RCC 7860 (cell line): ENCODE results near the gene KCNIP3.

Source experiments
- DNase-seq: peaks from one replicate; pipeline ENCODE4 v3.0.0-alpha.2; 2015; ENCODE audit warnings: low spot score
- FAIRE-seq: peaks from 2 replicates; lab custom pipeline; 2012; peaks lifted over from hg19 to GRCh38; lab: Jason Lieb, UNC

Gene KCNIP3

DNA sequence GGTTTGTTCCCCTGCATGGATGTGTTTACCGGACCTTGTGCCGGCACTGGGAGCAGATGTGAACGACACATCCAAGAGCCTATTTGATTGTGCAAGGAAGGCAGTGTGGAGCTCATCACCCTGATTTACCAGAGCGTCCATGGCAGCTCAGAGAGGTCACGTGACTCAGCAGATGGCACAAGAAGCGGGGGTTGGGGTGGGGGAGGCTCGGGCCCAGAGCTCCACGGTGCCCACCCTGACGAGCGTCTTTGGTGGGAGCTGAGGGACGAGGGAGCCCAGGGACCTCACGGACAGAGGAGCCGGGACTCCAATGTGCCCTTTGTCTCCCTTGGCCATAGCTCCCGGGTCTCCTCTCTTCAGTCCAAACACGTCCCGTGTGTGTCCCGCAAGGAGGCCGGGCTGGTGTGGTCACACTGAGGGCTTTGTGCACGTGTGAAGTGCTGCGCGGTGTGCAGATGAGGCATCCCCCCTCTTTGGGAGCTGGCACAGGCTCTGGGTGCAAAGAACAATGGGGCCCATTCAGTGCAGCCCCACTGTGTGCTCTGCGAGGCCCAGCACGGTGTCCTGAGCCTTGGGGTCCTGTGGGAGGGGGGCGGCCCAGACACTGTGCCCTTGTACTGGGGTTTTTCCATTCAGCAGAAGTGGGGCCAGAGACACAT is 15.5 kb downstream of the KCNIP3 start:
- no peak for DNase-seq
- no peak for FAIRE-seq

DNA sequence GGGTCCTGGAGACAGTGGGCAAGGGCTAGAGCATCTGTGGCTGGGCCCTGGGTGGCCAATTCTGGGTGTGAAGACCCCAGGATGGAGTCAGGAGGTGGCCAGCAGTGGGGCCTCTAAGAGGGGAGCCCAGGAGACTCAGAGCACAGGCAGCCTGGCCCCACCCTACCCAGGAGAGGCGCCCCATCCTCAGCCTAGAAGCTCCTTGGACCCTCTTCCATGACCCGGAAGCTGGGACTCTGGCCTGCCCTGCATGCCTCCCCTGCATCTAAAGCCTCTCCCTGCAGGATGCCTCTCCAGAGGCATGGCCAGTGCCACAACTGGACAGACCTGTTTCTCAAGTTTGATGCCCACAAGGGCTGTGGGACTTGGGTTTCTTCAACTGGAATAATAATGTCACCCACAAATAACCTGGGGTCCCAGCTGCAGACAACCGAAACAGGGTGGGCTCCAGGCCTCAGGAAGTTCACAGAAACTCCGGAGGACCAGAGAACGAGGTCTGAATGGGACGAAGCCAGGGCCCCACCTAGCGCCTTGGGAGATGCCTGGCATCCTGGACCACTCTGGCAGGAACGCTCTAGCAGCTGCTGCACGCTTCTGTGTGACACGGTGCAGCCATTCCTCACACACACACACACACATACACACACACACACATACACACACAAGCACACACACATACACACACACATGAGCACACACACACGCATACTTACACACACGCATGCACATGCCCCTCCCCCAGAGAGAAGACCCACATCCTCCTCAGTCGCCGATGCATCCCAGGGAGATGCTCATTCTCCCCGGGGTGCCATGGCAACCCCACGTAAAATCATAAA is 16.4 kb downstream of the KCNIP3 start:
- no peak for FAIRE-seq
- DNase-seq: no peak

DNA sequence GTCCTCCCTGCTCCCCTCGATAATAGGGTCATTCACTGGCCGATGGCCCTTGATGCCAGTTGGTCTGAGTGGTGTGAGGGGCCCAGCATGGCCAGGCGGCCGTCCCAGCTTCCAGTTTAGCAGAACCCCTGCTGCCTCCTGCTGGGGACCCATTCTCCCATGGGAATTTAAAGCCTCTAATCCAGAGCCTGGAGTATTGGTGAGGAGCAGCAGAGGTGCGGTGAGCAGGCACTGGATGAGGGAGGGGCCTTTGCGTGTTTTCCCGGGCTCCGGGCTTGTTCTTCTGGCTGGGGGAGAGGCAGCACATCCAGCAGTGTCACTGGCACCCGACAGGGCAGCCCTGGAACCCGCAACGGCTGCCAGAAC is 17.4 kb downstream of the KCNIP3 start:
- FAIRE-seq (no peak), DNase-seq (no peak)

DNA sequence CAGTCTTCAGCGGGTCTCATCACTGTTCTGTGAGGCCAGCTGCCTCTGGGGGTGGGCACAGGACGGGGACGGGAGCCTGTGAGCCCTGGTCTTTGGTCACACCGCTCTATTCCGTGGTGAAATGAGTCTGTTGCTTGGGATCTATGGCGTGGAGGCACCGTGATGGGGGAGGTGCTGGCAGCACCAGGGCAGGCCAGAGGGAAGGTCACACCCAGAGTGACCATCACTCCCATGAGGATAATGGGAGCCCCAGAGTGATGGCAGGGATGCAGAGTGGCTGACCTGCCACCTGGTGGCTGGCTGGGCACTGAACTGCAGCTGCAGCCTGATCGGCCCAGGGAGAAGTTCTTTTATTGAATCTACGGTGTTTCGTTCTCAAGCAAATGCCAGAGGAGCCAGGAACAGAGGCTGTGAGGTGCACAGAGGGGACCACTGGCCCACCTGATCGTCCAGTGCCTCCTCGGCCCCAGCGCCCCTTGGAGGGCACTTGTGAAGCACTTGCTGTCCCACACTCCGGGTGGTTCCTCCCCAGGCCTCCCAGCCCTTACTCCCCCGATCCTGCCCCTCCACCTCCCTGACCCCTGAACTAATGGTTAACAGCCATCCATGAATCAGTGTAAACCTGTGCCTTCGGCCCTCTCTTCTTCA is 17.9 kb downstream of the KCNIP3 start:
- peak; percentile 4 for FAIRE-seq
- peak; percentile 49 for DNase-seq

DNA sequence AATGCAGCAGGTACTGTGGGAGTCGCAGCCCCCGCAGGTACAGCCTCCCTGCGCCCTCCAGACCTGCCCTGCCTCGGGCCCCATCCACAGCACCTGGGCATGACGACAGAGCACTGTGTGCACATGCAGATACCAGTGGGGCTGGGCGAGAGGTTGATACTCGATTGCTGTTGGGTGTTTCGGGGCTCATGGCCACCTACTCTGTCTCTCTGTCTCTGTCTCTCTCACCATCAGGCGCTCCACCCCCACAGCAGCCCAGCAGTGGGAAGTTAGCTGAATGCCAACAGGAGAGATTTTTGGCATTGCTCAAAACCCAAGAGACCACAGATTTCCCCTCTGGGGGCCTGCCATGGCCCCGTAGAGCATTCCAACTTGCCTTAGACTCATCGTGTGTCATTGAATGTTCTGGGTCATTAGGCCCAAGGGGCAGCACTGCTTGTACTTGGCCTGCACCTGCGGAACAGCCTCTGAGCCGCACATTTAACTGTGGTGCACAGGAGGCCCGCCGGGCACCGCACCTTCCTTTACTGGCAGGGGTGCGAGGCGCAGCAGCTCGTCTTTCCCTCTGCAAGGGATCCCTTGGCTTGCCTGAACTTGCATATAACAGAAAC is 18.8 kb downstream of the KCNIP3 start:
- DNase-seq (peak; percentile 92), FAIRE-seq (peak; percentile 93)

DNA sequence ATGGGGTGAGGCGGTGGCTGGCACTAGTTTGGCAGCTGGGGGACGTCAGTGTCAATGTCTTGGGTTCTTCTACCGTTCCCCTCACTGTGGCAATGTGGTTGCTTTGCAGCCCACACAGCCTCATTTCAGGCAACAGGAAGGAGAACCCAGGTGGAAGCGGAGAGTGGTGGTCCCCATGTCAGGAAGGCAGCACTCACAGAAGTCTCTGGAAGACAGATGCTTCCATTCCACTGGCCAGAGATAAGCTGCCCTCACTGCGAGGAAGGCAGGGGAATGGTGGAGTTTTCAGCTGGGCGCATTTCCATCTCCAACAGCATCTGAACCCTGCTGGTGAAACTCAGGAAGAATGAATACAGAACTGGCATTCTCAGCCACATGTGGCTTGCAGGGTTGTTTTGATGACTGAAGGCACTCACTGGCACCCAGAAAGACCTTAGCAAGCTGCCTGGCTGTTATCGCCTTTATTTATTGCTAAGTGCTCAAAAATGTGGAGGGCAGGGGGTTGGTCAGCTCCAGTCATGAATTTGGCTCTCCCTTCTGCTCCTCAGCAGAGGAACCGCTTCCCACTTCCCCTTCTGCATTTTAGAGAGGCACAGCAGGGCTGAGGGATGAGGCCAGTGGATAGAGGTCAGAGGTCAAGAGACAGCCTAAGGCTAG is 19.4 kb downstream of the KCNIP3 start:
- no peak for FAIRE-seq

DNA sequence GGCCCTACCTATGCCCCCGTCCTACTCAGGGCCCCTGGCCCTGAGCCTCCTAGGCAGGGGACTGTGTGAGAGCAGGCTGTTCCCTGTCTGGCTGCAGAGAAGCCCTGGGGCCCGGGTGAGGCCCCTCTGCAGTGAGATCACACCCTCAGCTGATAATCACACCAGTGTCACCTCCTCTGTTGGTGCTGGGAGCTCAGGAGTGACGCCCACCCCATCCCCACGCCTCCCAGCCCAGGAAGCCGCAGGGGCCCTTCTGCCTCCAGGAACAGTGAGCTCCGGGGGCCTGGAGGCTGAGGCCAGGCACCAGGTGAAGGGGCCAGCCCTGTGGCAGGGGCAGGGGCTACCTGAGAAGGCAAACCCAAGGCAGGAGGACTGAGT is 20.0 kb downstream of the KCNIP3 start:
- FAIRE-seq (no peak), DNase-seq (no peak)

More for the DNA sequence above, 19.4 kb downstream of the KCNIP3 start:
- DNase-seq: peak; percentile 51

DNA sequence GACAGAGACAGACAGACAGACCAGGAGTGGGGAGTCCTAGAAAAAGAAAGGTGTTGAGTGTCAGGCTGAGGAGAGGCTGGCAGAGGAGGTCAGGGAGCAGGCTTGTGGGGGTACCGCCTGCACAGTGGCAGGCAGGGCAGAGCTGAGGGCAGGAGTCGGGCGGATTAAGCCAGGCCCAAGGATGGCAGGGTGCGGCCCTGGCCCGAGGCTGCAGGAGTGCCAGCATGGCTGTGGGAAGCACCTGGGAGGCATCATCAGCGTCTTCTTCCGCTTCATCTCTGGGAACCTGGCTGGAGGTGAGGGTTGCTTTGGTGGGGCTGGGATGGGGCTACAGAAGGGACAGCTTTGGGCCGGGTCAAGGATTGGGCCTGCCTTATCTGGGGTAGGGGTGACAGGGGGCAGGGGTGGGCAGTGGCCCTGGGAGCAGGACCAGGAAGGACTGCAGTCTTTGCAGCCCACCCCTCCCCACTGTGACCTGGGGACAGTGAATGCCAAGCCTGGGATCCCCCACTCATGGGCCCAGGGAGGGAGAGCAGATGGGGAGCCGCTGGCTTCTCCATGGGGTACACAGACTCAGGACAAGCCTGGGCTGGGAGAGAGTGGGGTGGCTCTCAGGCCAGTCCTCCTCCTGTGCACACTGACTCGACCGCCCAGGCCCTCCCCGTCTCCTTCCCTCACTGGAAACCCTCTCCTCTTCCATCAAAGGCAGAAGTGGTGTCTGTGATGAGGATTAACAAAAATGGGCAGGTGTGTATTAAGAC is 20.7 kb downstream of the KCNIP3 start:
- DNase-seq (no peak), FAIRE-seq (no peak)

DNA sequence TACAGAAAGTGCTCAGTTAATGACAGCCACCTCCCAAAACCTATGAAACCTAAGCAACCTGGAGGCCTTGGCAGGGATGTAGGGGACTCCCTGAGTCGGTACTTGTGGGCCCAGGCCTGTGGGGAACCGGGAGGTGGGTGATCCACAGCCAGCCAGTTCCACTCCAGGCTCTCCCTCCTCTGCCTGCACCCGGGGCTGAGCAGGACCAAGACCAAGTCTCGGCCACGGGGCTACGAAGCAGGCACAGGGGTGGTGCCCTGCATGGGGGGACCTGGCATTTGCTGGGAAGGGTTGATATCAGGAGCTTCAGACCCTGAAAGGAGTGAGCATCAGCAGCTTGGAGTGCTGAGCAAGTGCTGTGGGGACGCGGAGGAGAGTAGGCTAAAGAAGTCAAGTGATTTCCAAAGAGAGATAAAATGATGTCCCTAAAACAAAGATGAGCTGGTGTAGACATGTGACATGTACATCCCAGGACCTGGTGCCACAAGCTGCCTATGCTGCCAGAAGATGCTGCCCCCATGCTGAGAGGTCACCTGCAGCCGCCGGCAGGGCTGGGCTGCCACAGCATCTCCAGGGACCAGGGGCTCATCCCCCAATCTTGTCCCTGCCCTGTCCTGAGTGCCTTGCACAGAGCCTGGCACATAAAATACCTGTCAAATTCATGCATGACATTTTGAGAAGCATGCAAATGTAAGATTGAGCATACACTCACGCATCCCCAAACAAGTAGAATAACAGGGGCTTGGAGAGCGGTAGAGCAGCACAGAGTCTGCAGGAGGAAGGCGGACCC is 21.5 kb downstream of the KCNIP3 start:
- no peak for DNase-seq
- no peak for FAIRE-seq

DNA sequence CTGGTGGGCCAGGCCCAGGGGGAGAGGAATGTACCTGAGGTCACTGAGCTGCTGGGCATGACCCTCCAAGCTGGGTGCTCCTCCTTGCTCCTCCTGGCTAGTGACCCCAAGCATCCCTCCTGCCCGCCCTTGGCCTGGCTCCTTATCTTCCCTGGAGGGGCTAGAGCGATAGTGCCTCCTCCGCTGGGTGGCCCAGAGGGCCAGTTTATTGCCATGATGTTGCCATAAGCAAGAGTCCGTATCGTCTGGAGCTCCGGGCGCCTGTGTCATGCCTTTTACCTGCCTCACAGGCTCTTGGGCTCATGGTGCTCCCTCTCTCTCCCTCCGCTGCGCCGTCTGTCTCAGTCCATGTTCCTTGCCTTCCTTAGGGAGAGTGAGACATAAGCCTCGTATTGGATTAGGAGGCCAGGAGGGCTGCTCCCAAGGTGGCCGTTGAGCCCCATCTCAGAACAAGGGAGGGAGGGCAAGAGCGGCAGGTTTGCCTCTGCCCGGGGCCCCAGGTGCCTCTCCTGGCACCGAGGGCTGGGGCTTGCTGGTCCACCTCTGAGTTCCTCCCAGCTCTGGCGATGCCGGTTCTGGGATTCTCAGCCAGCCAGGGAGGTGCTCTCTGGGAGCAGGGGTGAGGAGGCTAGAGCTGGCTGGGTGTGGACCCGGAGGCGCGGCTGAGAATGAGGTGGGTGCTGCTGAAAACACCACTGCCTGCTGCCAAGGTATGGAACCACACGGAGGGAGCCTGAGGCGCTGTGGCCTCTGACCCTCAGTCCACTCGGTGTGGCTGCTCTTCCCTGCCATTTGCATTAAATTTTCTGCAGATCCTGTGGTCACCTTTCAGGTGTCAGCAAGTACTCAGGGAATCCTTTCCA is 22.6 kb downstream of the KCNIP3 start:
- FAIRE-seq (no peak), DNase-seq (no peak)

DNA sequence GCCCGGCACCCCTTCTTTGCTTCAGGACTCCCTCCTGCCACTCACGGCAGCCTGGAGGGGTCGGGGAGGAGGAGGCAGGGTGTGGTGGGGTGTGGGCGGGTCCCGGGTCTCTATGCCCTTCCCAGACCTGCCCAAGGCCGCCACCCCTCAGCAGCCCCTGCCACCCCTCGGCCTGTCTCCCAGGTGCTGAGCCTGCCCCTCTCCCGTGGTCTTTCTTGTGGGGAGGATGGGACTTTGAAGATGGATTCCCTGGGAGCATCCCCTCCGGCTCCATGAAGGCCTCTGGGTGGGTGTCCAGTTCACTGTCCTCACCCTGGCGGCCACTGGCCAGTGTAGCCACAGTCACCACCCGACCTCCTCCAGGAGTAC is 23.2 kb downstream of the KCNIP3 start:
- no peak for DNase-seq
- FAIRE-seq: no peak

DNA sequence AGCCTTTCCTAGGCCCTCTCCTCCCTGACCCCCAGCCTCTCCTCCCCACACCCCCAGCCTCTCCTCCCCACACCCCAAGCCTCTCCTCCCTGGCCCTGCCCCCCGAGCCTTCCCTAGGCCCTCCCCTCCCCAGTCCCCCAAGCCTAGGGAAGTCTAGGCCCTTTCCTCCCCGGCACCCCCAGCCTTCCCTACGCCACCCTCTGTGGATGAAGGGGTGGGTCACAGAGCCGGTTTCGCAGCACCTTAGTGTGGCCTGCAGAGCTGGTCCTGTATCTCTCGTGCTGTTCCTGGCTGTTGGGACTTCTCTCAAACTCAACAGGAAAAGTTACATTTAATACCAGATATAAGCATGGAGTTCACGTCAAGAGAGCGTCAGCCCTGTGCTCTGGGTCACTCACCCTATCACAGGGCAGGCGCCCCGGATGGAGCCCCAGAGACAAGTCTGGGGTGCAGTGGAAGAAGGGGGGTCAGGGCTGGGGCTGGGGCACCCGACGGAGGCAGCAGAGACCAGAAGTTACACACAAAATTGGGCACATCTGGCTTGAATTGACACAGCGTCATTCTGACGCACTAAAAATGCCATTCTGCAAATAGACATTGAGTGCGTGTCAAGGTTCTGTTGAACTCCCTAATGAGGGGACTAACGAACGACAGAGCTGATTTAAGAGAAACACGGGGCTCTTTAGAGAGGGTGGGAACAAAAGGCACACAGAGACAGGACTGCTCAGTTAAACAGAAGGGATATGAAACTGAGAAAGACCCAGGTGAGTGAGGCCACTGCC is 24.0 kb downstream of the KCNIP3 start:
- DNase-seq (no peak), FAIRE-seq (no peak)

DNA sequence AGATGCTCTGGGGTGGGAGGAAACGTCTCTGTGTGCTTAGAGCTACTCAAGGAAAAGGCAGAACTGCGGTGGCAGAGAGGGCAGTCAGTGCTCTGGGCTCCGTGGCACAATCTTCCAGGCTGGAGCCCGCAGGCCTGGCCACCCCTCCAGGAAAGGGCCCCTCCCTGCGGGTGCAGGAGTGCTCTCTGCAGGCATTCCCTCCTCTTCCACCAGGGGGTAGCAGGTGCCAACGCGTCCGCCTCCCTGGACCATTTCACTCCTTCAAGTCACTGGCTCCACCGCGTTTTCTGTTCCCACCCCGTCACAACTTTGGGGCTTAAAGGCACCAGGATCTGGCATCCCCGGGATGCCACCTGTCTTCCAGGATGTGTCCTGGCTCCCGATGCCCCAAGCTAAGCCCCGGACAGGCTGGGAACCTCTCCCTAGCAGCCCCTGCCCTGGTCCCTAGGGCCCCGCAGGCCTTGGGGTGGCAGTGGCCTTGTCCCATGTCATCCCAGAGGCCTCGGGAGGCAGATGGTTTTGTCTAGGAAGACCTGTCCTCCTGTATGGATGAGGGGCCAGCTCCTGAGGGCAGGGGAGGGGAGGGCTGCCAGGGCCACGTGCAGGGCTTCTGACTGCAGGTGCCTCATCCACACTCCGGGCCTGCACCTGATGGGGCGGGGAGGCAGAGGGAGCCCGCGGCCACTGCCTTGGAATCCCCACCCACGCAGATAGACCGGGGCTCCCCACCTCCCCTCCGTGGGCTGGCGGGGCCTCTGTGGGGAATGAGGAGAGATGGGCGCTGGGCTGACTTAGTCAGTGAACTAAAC is 26.4 kb downstream of the KCNIP3 start:
- no peak for FAIRE-seq
- DNase-seq: no peak

DNA sequence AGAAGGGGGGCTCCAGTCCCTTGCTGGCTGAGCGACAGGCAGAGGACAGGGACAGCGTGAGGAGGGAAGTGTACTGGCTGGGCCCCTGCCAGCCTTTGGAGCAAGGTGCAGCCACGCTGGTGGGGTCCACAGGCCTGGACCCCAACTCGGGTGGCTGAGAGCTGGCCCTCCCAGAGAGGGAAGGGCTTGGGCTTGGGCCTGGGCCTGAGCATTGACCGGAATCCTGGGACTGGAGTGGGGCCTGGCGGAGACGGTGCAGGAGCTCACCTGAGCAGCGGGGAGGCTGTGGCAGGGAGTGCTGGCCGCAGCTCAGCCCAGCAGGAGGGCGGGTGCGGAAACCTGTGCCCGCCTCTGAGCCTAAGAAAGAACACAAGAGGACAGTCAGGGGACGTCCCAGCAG is 27.9 kb downstream of the KCNIP3 start:
- DNase-seq: no peak
- no peak for FAIRE-seq

DNA sequence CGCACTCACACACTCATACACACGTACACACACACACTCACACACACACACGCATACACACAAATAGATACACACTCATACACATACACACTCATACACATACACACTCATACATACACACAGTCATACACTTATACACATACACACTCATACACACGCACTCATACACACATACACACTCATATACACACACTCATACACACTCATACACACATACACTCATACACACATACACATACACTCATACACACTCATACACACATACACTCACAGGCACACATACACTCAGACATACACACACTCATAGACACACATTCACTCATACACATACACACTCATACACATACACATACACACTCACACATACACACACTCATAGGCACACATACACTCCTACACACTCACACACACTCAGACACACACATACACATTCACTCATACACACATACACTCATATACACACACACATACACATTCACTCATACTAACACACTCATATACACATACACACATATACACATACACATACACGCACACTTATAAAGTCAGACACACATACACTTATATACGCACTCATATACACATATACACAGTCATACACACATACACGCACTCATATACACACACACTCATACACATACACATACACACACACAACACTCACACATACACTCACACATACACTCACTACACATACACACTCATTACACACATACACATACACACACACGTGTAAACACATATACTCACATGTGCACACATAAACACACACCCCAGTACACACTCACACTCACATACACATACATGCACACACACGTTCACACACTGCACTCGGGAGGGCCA is 28.7 kb downstream of the KCNIP3 start:
- no peak for FAIRE-seq
- no peak for DNase-seq

DNA sequence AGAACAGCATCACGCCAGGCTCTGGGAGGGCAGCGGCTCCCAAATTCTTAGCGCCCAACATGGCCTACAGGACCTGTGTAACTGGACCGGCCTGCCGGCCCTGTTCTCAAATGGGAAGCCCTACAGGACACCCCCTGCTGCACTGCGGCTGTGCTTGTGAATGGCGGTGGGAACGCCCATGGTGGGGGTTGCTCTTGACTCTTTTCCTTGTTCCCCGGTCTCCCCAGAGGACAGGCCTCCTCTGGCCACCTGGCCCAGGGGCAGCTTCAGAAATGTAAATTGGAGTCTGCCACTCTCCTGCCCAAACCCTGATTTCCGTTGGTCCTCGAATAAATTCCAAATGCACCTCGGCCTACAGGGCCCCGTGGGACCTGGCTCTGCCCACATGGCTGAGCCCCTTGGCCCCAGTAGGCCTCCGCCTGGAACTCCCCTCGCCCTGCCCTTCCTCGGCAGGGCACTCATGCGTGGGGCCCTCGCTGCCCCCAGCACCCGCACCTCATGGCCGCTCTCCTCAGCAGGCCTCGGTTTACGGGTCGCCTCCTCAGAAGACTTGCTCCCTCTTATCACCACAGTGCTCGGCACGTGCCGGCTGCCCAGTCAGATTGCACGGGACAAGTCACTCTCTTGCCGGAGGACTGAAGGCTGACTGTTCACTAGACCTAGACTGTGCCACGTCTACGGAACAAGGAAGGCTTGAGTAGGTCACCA is 29.4 kb downstream of the KCNIP3 start:
- FAIRE-seq (no peak), DNase-seq (no peak)
